Keratinocyte (primary cell): Measurements from ENCODE around the gene AQP7. TPM values are rescaled to one million over a fixed set of nuclear protein-coding genes. Genes with fewer than 3 reads are reported as not detected.
A peak's percentile ranks its signal among the peaks of the same experiment; 100 is the strongest.

Source experiments
- DNase-seq: peaks from one replicate; pipeline ENCODE4 v3.0.0-alpha.2; 2011; ENCODE audit warnings: low read depth, missing footprints, low spot score
- FAIRE-seq: peaks from 2 replicates; lab custom pipeline; 2011; peaks lifted over from hg19 to GRCh38; lab: Jason Lieb, UNC
- H2AFZ ChIP-seq: 2 replicates; pipeline ENCODE4 v1.6.0; 2012; ENCODE audit warnings: low read length, control low read depth, inconsistent platforms; ENCODE audit not compliant: control insufficient read depth
- H3K27ac ChIP-seq: 2 replicates; pipeline ENCODE4 v1.5.1; 2011; ENCODE audit warnings: low read length; ENCODE audit not compliant: control insufficient read depth, insufficient read depth
- H3K27me3 ChIP-seq: 3 replicates; pipeline ENCODE4 v1.6.0; 2011; ENCODE audit warnings: low read length; ENCODE audit not compliant: control insufficient read depth, insufficient read depth; ENCODE audit errors: extremely low read depth
- H3K36me3 ChIP-seq, 2 experiments: 2 replicates in 1 of 2; 3 replicates in 1 of 2; pipeline ENCODE4 v1.5.1; 2011; ENCODE audit warnings: low read length in 2 of 2, mild to moderate bottlenecking in 1 of 2; ENCODE audit not compliant: control insufficient read depth in 2 of 2, insufficient read depth in 2 of 2; ENCODE audit errors: extremely low read depth in 1 of 2
- H3K4me1 ChIP-seq: 3 replicates; pipeline ENCODE4 v1.5.1; 2011; ENCODE audit warnings: low read length; ENCODE audit not compliant: control insufficient read depth, insufficient read depth; ENCODE audit errors: extremely low read depth
- H3K4me2 ChIP-seq: 3 replicates; pipeline ENCODE4 v1.6.0; 2011; ENCODE audit warnings: low read depth, low read length; ENCODE audit not compliant: control insufficient read depth, insufficient read depth; ENCODE audit errors: extremely low read depth
- H3K4me3 ChIP-seq, 3 experiments: fragments of 200-600 bp in 1 of 3; sonication (generic) in 1 of 3; 2 replicates in 2 of 3; 3 replicates in 1 of 3; pipeline ENCODE4 v1.5.1; 2011 to 2016; ENCODE audit warnings: low read length in 3 of 3, mild to moderate bottlenecking in 3 of 3, control low read depth in 2 of 3, inconsistent platforms in 1 of 3, low read depth in 1 of 3, mixed read lengths in 1 of 3, mixed run types in 1 of 3, moderate library complexity in 1 of 3; ENCODE audit not compliant: control insufficient read depth in 2 of 3, insufficient read depth in 2 of 3; ENCODE audit errors: extremely low read depth in 1 of 3
- H3K79me2 ChIP-seq: 2 replicates; pipeline ENCODE4 v1.6.0; 2012; ENCODE audit warnings: low read length; ENCODE audit not compliant: control insufficient read depth, insufficient read depth
- H3K9ac ChIP-seq: 3 replicates; pipeline ENCODE4 v1.6.0; 2011; ENCODE audit warnings: low read length; ENCODE audit not compliant: control insufficient read depth, insufficient read depth; ENCODE audit errors: extremely low read depth
- H3K9me1 ChIP-seq: 3 replicates; pipeline ENCODE4 v1.6.0; 2011; ENCODE audit warnings: low read length; ENCODE audit not compliant: control insufficient read depth, insufficient read depth; ENCODE audit errors: extremely low read depth
- H3K9me3 ChIP-seq: 2 replicates; pipeline ENCODE4 v1.5.1; 2012; ENCODE audit warnings: low read depth, low read length; ENCODE audit not compliant: control insufficient read depth
- H4K20me1 ChIP-seq: 3 replicates; pipeline ENCODE4 v1.6.0; 2011; ENCODE audit warnings: low read length; ENCODE audit not compliant: control insufficient read depth, insufficient read depth; ENCODE audit errors: extremely low read depth
- CTCF ChIP-seq, 3 experiments: IDR thresholded peaks in 1 of 3; conservative IDR thresholded peaks in 1 of 3; optimal IDR thresholded peaks in 1 of 3; 2 replicates in 2 of 3; 3 replicates in 1 of 3; pipeline versions ENCODE3 to v1.5.1; 2011; ENCODE audit warnings: low read length in 3 of 3, mild to moderate bottlenecking in 3 of 3, moderate library complexity in 2 of 3, control low read depth in 1 of 3, inconsistent platforms in 1 of 3; ENCODE audit not compliant: insufficient read depth in 2 of 3; ENCODE audit errors: extremely low read depth in 1 of 3
- EZH2 ChIP-seq: IDR thresholded peaks from one replicate; pipeline ENCODE4 v1.6.1; 2012; ENCODE audit warnings: inconsistent platforms, mild to moderate bottlenecking, low read length, moderate library complexity
- dilution Hi-C: fragments of 300-500 bp; cut with MboI; formaldehyde crosslinking; loops from one replicate; pipeline ENCODE4 v1.7.0; 2020; ENCODE audit warnings: low sequenced_read_pairs; ENCODE audit not compliant: extremely low pct_ligation_motif_present
- polyA plus RNA-seq, 5 experiments: library from polyadenylated mRNA; depleted of rRNA in 3 of 5; stranded (reverse) in 3 of 5; stranded (forward) in 1 of 5; unstranded in 1 of 5; fragments of >200 nt; gene quantifications; 1 replicate in 1 of 5; 2 replicates in 3 of 5; 3 replicates in 1 of 5; pipeline versions ENCODE4 v1.2.1 to v1.2.3, GENCODE V29; 2011 to 2012; ENCODE audit warnings: missing spikeins in 2 of 5, low read depth in 1 of 5, low replicate concordance in 1 of 5

AQP7 gene
- polyA plus RNA-seq, 1 donor (not counting 4 experiments of a cell fraction or from before 2014, with no cell fraction given) = not detected

GRCh38 chr9:33375238-33375840 lies 27.0 kb downstream of the AQP7 start:
- Histone ChIP-seq H4K20me1 (no peaks in the 10 kb centered on the region), H3K27me3 (no peaks in the 10 kb centered on the region), H3K79me2 (no peaks in the 10 kb centered on the region), H3K27ac (no peak overlapping the region), H2AFZ (no peak overlapping the region), H3K9me1 (no peaks in the 10 kb centered on the region), H3K4me1 (peaks cover 6% of the 10 kb centered on the region), H3K4me3 (no peak overlapping the region), H3K4me2 (no peak overlapping the region), H3K36me3 (peaks cover 6 to 9% of the 10 kb centered on the region in 2 experiments), H3K9me3 (no peaks in the 10 kb centered on the region), H3K9ac (no peak overlapping the region)
- TF ChIP-seq EZH2 (no peak), CTCF (optimal IDR thresholded peaks at IDR 0.05 in 1 of 3, IDR thresholded peaks at IDR 0.05 in 1 of 3, conservative IDR thresholded peaks at IDR 0.05 in 1 of 3; ENCODE audit: extremely low read depth in 1 of 3, insufficient read depth in 2 of 3, low read length in 3 of 3) (no peak)
- dilution Hi-C loops = no loop called here
- FAIRE-seq (no peak), DNase-seq (no peak)

GRCh38 chr9:33374634-33375237 lies 27.6 kb downstream of the AQP7 start:
- no peak overlapping the region for H2AFZ ChIP-seq
- H3K9me3 ChIP-seq = no peaks in the 10 kb centered on the region
- no peak overlapping the region for H3K9ac ChIP-seq
- H3K27me3 ChIP-seq = no peaks in the 10 kb centered on the region
- DNase-seq (peak; percentile 40), FAIRE-seq (peak; percentile 88)
- peaks cover 6 to 11% of the 10 kb centered on the region in 2 experiments for H3K36me3 ChIP-seq
- H4K20me1 ChIP-seq = no peaks in the 10 kb centered on the region
- no peak overlapping the region for H3K4me3 ChIP-seq
- dilution Hi-C loops = no loop called here
- H3K9me1 ChIP-seq = no peaks in the 10 kb centered on the region
- TF ChIP-seq CTCF (optimal IDR thresholded peaks at IDR 0.05 in 1 of 3, IDR thresholded peaks at IDR 0.05 in 1 of 3, conservative IDR thresholded peaks at IDR 0.05 in 1 of 3; ENCODE audit: extremely low read depth in 1 of 3, insufficient read depth in 2 of 3, low read length in 3 of 3) (peak; percentile 79 to 93 (median 87)), EZH2 (no peak)
- no peak overlapping the region for H3K4me2 ChIP-seq
- H3K4me1 ChIP-seq = peaks cover 6% of the 10 kb centered on the region
- H3K27ac ChIP-seq = no peak overlapping the region
- H3K79me2 ChIP-seq = no peaks in the 10 kb centered on the region
